Neuronal stem cell (in vitro differentiated cells): ENCODE data around the gene SLC9A7.

Source experiments
- DNase-seq: peaks from one replicate; pipeline ENCODE4 v3.0.0-alpha.2; 2013; ENCODE audit warnings: low spot score
- H2AFZ ChIP-seq: one replicate; pipeline ENCODE4 v1.6.1; 2013; ENCODE audit warnings: mild to moderate bottlenecking, low read length, inconsistent platforms
- H2AK5ac ChIP-seq: 2 replicates; pipeline ENCODE4 v1.6.1; 2013; ENCODE audit warnings: low read depth, mild to moderate bottlenecking, inconsistent platforms, low read length, moderate library complexity, mixed read lengths
- H2BK120ac ChIP-seq: 2 replicates; pipeline ENCODE4 v1.6.1; 2013; ENCODE audit warnings: low read depth, mild to moderate bottlenecking, inconsistent platforms, low read length, moderate library complexity, mixed read lengths
- H2BK12ac ChIP-seq: one replicate; pipeline ENCODE4 v1.6.1; 2013; ENCODE audit warnings: low read length, inconsistent platforms
- H2BK15ac ChIP-seq: 2 replicates; pipeline ENCODE4 v1.6.1; 2013; ENCODE audit warnings: mild to moderate bottlenecking, low read length, inconsistent platforms, mixed read lengths
- H2BK5ac ChIP-seq: one replicate; pipeline ENCODE4 v1.6.1; 2013; ENCODE audit warnings: inconsistent platforms, mild to moderate bottlenecking, low read length, moderate library complexity
- H3K14ac ChIP-seq: one replicate; pipeline ENCODE4 v1.6.1; 2013; ENCODE audit warnings: low read length, inconsistent platforms
- H3K18ac ChIP-seq: 2 replicates; pipeline ENCODE4 v1.6.1; 2013; ENCODE audit warnings: low read length, inconsistent platforms
- H3K23ac ChIP-seq: 2 replicates; pipeline ENCODE4 v1.6.1; 2013; ENCODE audit warnings: low read depth, mild to moderate bottlenecking, mixed read lengths, low read length, inconsistent platforms; ENCODE audit not compliant: poor library complexity
- H3K27ac ChIP-seq: replicated peaks from 3 replicates; pipeline ENCODE4 v1.5.1; 2013; ENCODE audit warnings: low read length, inconsistent platforms
- H3K27me3 ChIP-seq, 3 experiments: 2 replicates each; pipeline ENCODE4 v1.6.1; 2013; ENCODE audit warnings: low read length in 3 of 3, mild to moderate bottlenecking in 2 of 3, inconsistent platforms in 1 of 3, low read depth in 1 of 3, mixed read lengths in 1 of 3, moderate library complexity in 1 of 3; ENCODE audit not compliant: control insufficient read depth in 3 of 3, insufficient read depth in 3 of 3
- H3K36me3 ChIP-seq, 2 donors: replicated peaks in 1 of 2; 2 replicates each; pipeline ENCODE4 v1.6.1; 2013; ENCODE audit warnings: low read length in 2 of 2; ENCODE audit not compliant: control insufficient read depth in 2 of 2, insufficient read depth in 2 of 2
- H3K4ac ChIP-seq: 2 replicates; pipeline ENCODE4 v1.6.1; 2013; ENCODE audit warnings: inconsistent platforms, mild to moderate bottlenecking, low read length, moderate library complexity
- H3K4me1 ChIP-seq, 2 donors: 1 replicate in 1 of 2; 2 replicates in 1 of 2; pipeline ENCODE4 v1.6.1; 2013; ENCODE audit warnings: low read length in 2 of 2, low read depth in 1 of 2; ENCODE audit not compliant: control insufficient read depth in 2 of 2, insufficient read depth in 1 of 2
- H3K4me2 ChIP-seq: one replicate; pipeline ENCODE4 v1.6.1; 2013; ENCODE audit warnings: mild to moderate bottlenecking, low read length, inconsistent platforms; ENCODE audit not compliant: insufficient read depth, poor library complexity, severe bottlenecking
- H3K4me3 ChIP-seq, 2 donors: 2 replicates each; pipeline ENCODE4 v1.5.1; 2013; ENCODE audit warnings: low read length in 2 of 2, mild to moderate bottlenecking in 2 of 2, inconsistent platforms in 1 of 2, moderate library complexity in 1 of 2
- H3K79me1 ChIP-seq: one replicate; pipeline ENCODE4 v1.6.1; 2013; ENCODE audit warnings: low read depth, mild to moderate bottlenecking, inconsistent platforms, low read length, moderate library complexity
- H3K9ac ChIP-seq: one replicate; pipeline ENCODE4 v1.6.1; 2013; ENCODE audit warnings: mild to moderate bottlenecking, low read depth, low read length, inconsistent platforms; ENCODE audit not compliant: poor library complexity
- H3K9me3 ChIP-seq, 2 donors: replicated peaks in 1 of 2; 2 replicates each; pipeline versions ENCODE3 to v1.6.1; 2013; ENCODE audit warnings: low read length in 2 of 2, mild to moderate bottlenecking in 2 of 2, inconsistent platforms in 1 of 2, low read depth in 1 of 2, mixed read lengths in 1 of 2, moderate library complexity in 1 of 2; ENCODE audit not compliant: control insufficient read depth in 2 of 2, insufficient read depth in 1 of 2
- H4K8ac ChIP-seq: one replicate; pipeline ENCODE4 v1.6.1; 2013; ENCODE audit warnings: low read depth, mild to moderate bottlenecking, inconsistent platforms, low read length, moderate library complexity
- H4K91ac ChIP-seq: one replicate; pipeline ENCODE4 v1.6.1; 2013; ENCODE audit warnings: low read length, low read depth, mild to moderate bottlenecking, inconsistent platforms; ENCODE audit not compliant: poor library complexity
- WGBS, 2 donors: extraction: QIAGEN DNeasy Blood & Tissue Kit; methylation state at CpG; one replicate each; pipeline ENCODE4 v1.1.7; 2013; ENCODE audit warnings: missing lambda C conversion rate in 2 of 2, mixed read lengths in 1 of 2; ENCODE audit not compliant: insufficient read length in 2 of 2, insufficient replicate concordance in 1 of 2; ENCODE audit errors: extremely low coverage in 2 of 2; 5-methylcytosine and 5-hydroxymethylcytosine counted together

SLC9A7 gene

DNA sequence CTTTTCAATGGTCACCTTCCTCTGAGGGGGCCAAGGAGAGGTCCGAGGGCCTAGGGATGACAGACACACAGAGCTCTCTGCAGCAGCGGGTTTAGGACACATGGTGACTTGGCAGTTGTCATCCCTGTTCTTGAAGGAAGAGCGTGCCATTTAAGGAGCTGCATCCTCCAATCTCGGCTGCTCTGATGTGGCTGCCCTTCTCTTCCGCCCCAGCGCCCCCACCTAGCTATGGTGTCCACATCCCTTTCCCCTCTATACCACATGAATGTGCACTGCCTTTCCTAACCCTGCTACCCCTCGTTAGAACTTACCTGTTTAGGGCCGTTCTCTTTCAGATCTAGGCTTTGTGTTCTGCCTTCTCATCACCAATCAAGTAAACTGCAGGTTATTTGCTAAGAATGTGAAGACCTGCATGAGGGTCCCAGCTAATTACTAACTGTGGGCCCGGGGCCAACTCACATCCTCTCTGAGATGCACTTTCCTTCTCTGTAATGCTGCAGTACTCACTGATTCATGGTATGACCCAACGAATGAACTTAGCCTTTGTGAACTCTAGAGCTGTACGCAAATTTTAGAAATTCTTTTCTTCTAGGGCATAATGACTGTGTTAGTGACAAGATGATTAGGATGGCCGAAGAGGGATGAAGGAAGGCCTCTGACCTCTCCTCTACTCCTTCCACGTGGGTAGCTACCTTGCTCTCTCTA lies 147.1 kb downstream of the SLC9A7 start:
- Histone ChIP-seq H3K4me2 (no peak overlapping the region), H3K23ac (no peak overlapping the region), H3K36me3 (no peaks in the 10 kb centered on the region), H3K79me1 (no peaks in the 10 kb centered on the region), H4K91ac (no peak overlapping the region), H3K18ac (no peak overlapping the region), H3K27me3 (peaks cover 0 to 3% (median 0%) of the 10 kb centered on the region in 3 experiments), H2BK12ac (no peak overlapping the region), H3K4me1 (no peaks in the 10 kb centered on the region), H3K4me3 (no peak overlapping the region), H2AFZ (no peak overlapping the region), H2BK5ac (no peak overlapping the region), H2BK15ac (no peak overlapping the region), H3K27ac (no peak overlapping the region), H2AK5ac (no peak overlapping the region), H4K8ac (no peak overlapping the region), H3K14ac (no peak overlapping the region), H2BK120ac (no peak overlapping the region), H3K9me3 (no peaks in the 10 kb centered on the region), H3K9ac (no peak overlapping the region), H3K4ac (no peak overlapping the region)
- WGBS, 2 donors: no CpG with 5 or more reads among the region's 13 CpGs
- DNase-seq: no peak

DNA sequence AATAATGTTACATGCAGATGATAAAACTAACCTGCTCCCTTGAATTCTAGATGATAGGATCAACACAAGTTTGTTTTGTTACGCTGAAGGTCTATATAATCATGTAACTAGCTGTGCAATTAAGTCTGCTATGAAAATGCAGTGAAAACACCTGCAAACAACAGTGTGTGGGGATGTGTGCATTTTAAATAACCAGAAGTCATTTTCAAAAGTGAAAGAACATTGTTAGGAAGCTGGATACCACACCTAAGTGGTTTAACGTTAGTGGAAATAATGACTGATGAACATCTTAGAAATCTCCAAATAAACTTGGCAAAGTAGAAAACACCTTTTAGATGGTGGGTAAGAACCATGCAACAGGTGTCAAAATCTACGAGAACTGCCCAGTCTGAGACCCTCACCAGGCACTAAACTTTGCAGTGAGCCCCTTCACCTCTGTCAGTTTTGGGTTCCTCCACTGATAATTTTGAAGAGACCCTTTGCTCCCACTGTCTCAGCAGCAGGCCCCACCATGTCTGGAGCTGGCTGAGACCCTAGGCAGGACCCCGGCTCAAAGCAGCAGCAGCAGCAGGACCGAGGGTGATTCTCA lies 148.8 kb downstream of the SLC9A7 start:
- Histone ChIP-seq H2BK5ac (no peak overlapping the region), H3K18ac (no peak overlapping the region), H3K9me3 (no peaks in the 10 kb centered on the region), H3K4me3 (no peak overlapping the region), H3K79me1 (no peaks in the 10 kb centered on the region), H3K14ac (no peak overlapping the region), H3K27me3 (peaks cover 0 to 5% (median 0%) of the 10 kb centered on the region in 3 experiments), H2AK5ac (no peak overlapping the region), H3K4me2 (no peak overlapping the region), H3K36me3 (no peaks in the 10 kb centered on the region), H2BK12ac (no peak overlapping the region), H4K8ac (no peak overlapping the region), H2BK120ac (no peak overlapping the region), H3K27ac (no peak overlapping the region), H3K4ac (no peak overlapping the region), H4K91ac (no peak overlapping the region), H2BK15ac (no peak overlapping the region), H3K9ac (no peak overlapping the region), H2AFZ (no peak overlapping the region), H3K23ac (no peak overlapping the region), H3K4me1 (no peaks in the 10 kb centered on the region)
- DNase-seq: no peak
- no CpG with 5 or more reads among the region's 5 CpGs for WGBS, 2 donors

DNA sequence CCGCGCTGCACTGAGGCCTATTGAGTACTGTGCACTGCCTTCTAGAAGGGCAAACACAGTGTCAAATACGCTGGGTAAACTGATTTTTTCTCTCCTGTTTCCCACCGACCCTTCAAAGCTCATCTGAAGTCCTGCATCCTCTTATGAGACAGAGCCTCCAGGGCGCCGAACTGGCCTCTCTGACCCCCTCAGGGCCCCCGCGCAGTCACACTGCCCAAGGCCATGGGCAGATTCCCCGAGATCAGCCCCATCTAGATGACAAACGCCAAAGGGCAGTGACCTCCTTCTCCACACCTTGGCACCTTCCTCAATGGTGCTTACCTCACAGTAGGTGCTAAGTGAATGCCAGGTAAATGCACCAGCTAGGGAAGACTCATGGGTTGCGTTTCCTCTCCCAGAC lies 151.0 kb downstream of the SLC9A7 start:
- Histone ChIP-seq H3K27me3 (peaks cover 0 to 5% (median 0%) of the 10 kb centered on the region in 3 experiments), H2AFZ (no peak overlapping the region), H3K4me1 (no peaks in the 10 kb centered on the region), H4K91ac (no peak overlapping the region), H2BK15ac (no peak overlapping the region), H3K4ac (no peak overlapping the region), H3K18ac (no peak overlapping the region), H2BK5ac (no peak overlapping the region), H3K79me1 (no peaks in the 10 kb centered on the region), H3K14ac (no peak overlapping the region), H2AK5ac (no peak overlapping the region), H2BK120ac (no peak overlapping the region), H3K36me3 (no peaks in the 10 kb centered on the region), H3K27ac (no peak overlapping the region), H2BK12ac (no peak overlapping the region), H3K23ac (no peak overlapping the region), H4K8ac (no peak overlapping the region), H3K9me3 (no peaks in the 10 kb centered on the region), H3K9ac (no peak overlapping the region), H3K4me3 (no peak overlapping the region), H3K4me2 (no peak overlapping the region)
- no peak for DNase-seq
- WGBS, 2 donors: no CpG with 5 or more reads among the region's 11 CpGs

DNA sequence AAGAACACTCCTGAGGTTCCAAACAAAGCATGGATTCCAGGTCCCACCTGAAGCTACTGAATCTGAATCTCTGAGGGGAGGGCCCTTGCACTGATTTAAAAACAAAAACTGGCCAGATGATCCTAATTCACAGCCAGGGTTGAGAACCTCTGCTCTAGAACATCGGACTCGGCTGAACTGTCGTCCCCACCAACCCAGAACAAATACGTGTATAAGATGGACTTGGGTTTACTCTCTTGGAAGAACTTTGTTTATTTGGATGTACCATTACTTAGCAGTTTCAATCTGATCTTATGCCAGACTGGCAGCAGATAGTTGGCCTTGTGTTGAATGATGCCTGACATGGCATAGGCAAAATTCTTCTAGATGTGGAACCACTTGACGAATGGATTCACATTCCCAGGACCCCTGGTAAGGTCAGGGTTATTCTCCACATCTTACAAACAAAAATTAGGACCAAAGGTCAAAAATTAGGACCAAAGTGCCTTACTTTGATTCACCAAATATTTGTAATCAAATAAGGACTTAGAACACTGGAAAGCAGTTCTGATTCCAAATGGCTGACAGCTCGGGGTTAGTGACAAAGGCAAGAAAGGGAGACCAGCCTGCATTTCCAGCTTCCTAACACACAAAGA lies 156.3 kb downstream of the SLC9A7 start:
- Histone ChIP-seq H2BK120ac (no peak overlapping the region), H3K9ac (no peak overlapping the region), H3K18ac (no peak overlapping the region), H3K4me3 (no peak overlapping the region), H2AK5ac (no peak overlapping the region), H3K79me1 (no peaks in the 10 kb centered on the region), H2AFZ (no peak overlapping the region), H4K8ac (no peak overlapping the region), H3K23ac (no peak overlapping the region), H3K4ac (no peak overlapping the region), H3K9me3 (no peaks in the 10 kb centered on the region), H2BK5ac (no peak overlapping the region), H3K27me3 (peaks cover 0 to 5% (median 0%) of the 10 kb centered on the region in 3 experiments), H3K27ac (no peak overlapping the region), H2BK12ac (no peak overlapping the region), H3K14ac (no peak overlapping the region), H3K4me2 (no peak overlapping the region), H4K91ac (no peak overlapping the region), H2BK15ac (no peak overlapping the region), H3K36me3 (no peaks in the 10 kb centered on the region), H3K4me1 (no peaks in the 10 kb centered on the region)
- no peak for DNase-seq
- WGBS, 2 donors: no CpG with 5 or more reads among the region's 6 CpGs
